Astrocyte (in vitro differentiated cells and primary cell): ENCODE measurements around the gene TNIK.

Experiments used
- CTCF ChIP-seq: IDR thresholded peaks from 2 replicates; pipeline ENCODE4 v1.5.1; 2011; ENCODE audit warnings: low read depth, mild to moderate bottlenecking, inconsistent platforms, low read length, moderate library complexity; ENCODE audit not compliant: insufficient read depth
- EZH2 ChIP-seq: IDR thresholded peaks from 2 replicates; pipeline ENCODE4 v1.6.1; 2012; ENCODE audit warnings: mild to moderate bottlenecking, low read length, inconsistent platforms; ENCODE audit not compliant: insufficient read depth

- TF ChIP-seq CTCF = no peak
- TF ChIP-seq EZH2 = no peak
These were observed 153.6 kb downstream of the TNIK start for GRCh38 chr3:171306631-171307030.
